ENCODE results near the gene ATP6V1C2. TPM values are rescaled to one million over a fixed set of nuclear protein-coding genes. Genes with fewer than 3 reads are reported as not detected.
A peak's percentile ranks its signal among the peaks of the same experiment; 100 is the strongest.
"Not testable (repeated sequence)": the region's sequence is repeated elsewhere in the genome, so short reads cannot be mapped to it uniquely, and the experiment has no call there.

Gene ATP6V1C2
- total and polyA plus RNA-seq, 2 experiments from 2014 or later = 0.57 to 2.0 TPM

DNA sequence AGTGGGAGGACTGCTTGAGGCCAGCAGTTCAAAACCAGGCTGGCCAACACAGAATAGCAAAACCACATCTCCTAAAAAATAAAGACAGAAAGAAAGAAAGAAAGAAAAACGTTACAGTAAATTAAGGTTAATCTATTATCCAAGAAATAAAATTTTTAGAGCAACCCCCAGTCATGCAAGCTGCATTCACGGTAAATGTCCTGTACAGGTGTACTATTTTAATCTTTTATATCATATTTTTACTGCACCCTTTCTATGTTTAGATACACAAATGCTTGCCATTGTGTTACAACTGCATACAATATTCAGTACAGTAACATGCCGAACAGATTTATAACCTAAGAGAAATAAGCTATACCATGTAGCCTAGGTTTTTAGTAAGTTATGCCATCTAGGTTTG, 85.1 kb downstream of the ATP6V1C2 start:
- no peaks in the 10 kb centered on the region for H3K36me3 ChIP-seq (replicated peaks; ENCODE audit: insufficient read depth, low read depth)
- DNase-seq (ENCODE audit: low spot score) = no peak
- no peak overlapping the region for H3K4me3 ChIP-seq
- H3K79me2 ChIP-seq = peaks cover 85% of the 10 kb centered on the region
- TF ChIP-seq EZH2phosphoT487 (IDR thresholded peaks at IDR 0.05; ENCODE audit: low read depth, severe bottlenecking, unreplicated experiment) (no peak), EZH2 (IDR thresholded peaks at IDR 0.05; ENCODE audit: borderline replicate concordance) (no peak)
- H3K9me3 ChIP-seq (ENCODE audit: low read depth) = no peaks in the 10 kb centered on the region
- H3K27me3 ChIP-seq = no peaks in the 10 kb centered on the region
- WGBS (ENCODE audit: low lambda C conversion rate, missing lambda C conversion rate) = 92% methylated on average over 3 of the region's 3 CpGs
- H2AFZ ChIP-seq = no peak overlapping the region
- no peak overlapping the region for H3K4me2 ChIP-seq
- H4K20me1 ChIP-seq (ENCODE audit: insufficient read depth, poor library complexity, severe bottlenecking) = peaks cover 76% of the 10 kb centered on the region
- no peaks in the 10 kb centered on the region for H3K9me2 ChIP-seq (replicated peaks; ENCODE audit: insufficient read depth)
- no peak overlapping the region for H3K27ac ChIP-seq
- peaks cover 15% of the 10 kb centered on the region for H3K4me1 ChIP-seq (ENCODE audit: insufficient read depth)

DNA sequence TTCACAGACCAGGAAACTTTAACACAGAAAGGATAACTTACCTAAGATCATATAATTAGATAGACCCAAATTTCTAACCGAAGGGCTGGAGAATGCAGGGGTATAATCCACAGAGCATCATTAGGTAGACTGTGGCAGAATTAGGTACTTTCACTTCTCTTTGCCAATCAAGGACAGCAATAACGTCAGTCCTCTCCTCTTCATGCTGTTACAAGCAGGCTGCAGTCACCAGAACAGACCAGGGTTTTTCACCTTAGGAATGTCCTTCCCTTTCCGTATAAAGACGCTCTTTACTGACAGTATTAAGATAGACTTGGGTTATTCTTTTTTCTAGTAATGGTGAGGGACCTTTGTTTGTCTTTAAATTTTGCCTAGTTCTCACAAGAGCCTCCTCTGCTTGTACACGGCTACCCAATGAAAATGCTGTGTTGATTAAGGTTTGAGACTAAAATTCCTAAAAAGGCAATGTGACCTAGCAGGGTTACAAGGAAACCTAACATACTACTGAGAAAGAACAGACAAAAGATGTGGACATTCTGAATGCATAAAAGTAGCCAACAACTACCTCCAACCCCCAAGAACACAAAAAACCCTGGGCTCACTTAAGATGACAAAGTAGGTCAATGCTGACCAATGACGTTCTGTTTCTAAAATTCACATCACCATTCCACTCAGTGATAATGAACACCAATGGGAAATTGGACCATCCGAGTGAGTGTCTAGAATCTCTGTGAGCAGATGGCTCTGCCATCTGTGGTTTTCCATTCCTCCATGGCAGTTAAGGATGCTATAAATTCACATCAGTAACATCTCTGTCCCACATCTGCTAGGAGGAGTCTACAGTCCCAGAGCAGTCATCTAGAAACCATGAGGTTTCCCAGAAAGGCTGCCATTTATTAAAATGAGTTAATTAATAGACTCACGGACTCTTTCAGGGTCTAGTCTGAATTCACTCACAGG, 89.1 kb downstream of the ATP6V1C2 start:
- TF ChIP-seq EZH2 (IDR thresholded peaks at IDR 0.05; ENCODE audit: borderline replicate concordance) (no peak), EZH2phosphoT487 (IDR thresholded peaks at IDR 0.05; ENCODE audit: low read depth, severe bottlenecking, unreplicated experiment) (no peak)
- TF ChIP-seq, protein P1, sequence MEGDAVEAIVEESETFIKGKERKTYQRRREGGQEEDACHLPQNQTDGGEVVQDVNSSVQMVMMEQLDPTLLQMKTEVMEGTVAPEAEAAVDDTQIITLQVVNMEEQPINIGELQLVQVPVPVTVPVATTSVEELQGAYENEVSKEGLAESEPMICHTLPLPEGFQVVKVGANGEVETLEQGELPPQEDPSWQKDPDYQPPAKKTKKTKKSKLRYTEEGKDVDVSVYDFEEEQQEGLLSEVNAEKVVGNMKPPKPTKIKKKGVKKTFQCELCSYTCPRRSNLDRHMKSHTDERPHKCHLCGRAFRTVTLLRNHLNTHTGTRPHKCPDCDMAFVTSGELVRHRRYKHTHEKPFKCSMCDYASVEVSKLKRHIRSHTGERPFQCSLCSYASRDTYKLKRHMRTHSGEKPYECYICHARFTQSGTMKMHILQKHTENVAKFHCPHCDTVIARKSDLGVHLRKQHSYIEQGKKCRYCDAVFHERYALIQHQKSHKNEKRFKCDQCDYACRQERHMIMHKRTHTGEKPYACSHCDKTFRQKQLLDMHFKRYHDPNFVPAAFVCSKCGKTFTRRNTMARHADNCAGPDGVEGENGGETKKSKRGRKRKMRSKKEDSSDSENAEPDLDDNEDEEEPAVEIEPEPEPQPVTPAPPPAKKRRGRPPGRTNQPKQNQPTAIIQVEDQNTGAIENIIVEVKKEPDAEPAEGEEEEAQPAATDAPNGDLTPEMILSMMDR (IDR thresholded peaks at IDR 0.05; ENCODE audit: poor library complexity) = no peak
- Histone ChIP-seq H2AFZ (no peak overlapping the region), H3K79me2 (peaks cover 65% of the 10 kb centered on the region)

DNA sequence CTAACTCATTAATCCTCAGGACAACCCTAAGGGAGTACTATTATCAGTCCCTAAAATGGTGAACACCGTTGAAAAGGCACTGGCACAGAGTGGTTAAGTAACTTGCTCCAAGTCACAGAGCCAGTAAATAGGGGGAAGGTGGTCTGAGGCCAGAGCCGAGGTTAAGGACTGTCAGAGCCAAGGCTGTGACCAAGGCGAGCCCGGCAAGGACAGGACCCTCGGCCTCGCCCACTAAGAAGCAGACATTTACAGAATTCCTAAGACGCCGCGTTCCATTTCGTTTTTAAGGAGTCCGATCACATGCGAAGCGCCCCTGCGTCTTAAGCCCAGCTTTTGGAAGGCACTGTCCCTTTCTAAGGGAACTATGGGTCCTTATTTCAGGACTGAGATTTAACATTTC, 90.1 kb downstream of the ATP6V1C2 start:
- H3K36me3 ChIP-seq (replicated peaks; ENCODE audit: insufficient read depth, low read depth) = no peaks in the 10 kb centered on the region
- peaks cover 15% of the 10 kb centered on the region for H3K4me1 ChIP-seq (ENCODE audit: insufficient read depth)
- H3K27me3 ChIP-seq = no peaks in the 10 kb centered on the region
- peak overlapping the region; percentile 91 for H2AFZ ChIP-seq
- peak overlapping the region; percentile 93 for H3K4me3 ChIP-seq
- no peak for DNase-seq (ENCODE audit: low spot score)
- no peaks in the 10 kb centered on the region for H3K9me2 ChIP-seq (replicated peaks; ENCODE audit: insufficient read depth)
- H3K27ac ChIP-seq = peak overlapping the region; percentile 96
- H4K20me1 ChIP-seq (ENCODE audit: insufficient read depth, poor library complexity, severe bottlenecking) = peaks cover 53% of the 10 kb centered on the region
- H3K4me2 ChIP-seq = peak overlapping the region; percentile 94
- 2% methylated on average over 14 of the region's 14 CpGs for whole genome bisulfite sequencing (ENCODE audit: low lambda C conversion rate, missing lambda C conversion rate)
- TF ChIP-seq EZH2 (IDR thresholded peaks at IDR 0.05; ENCODE audit: borderline replicate concordance) = no peak
- peaks cover 58% of the 10 kb centered on the region for H3K79me2 ChIP-seq
- H3K9me3 ChIP-seq (ENCODE audit: low read depth) = no peaks in the 10 kb centered on the region

More for the DNA sequence above, 89.1 kb downstream of the ATP6V1C2 start:
- no peaks in the 10 kb centered on the region for H3K27me3 ChIP-seq
- H3K4me3 ChIP-seq = peak overlapping the region; percentile 93
- peaks cover 15% of the 10 kb centered on the region for H3K4me1 ChIP-seq (ENCODE audit: insufficient read depth)
- no peaks in the 10 kb centered on the region for H3K9me3 ChIP-seq (ENCODE audit: low read depth)
- no peak for DNase-seq (ENCODE audit: low spot score)
- no peaks in the 10 kb centered on the region for H3K9me2 ChIP-seq (replicated peaks; ENCODE audit: insufficient read depth)
- H3K36me3 ChIP-seq (replicated peaks; ENCODE audit: insufficient read depth, low read depth) = no peaks in the 10 kb centered on the region
- peaks cover 60% of the 10 kb centered on the region for H4K20me1 ChIP-seq (ENCODE audit: insufficient read depth, poor library complexity, severe bottlenecking)
- peak overlapping the region; percentile 94 for H3K4me2 ChIP-seq
- WGBS (ENCODE audit: low lambda C conversion rate, missing lambda C conversion rate) = 58% methylated on average over 8 of the region's 8 CpGs
- H3K27ac ChIP-seq = peak overlapping the region; percentile 96

DNA sequence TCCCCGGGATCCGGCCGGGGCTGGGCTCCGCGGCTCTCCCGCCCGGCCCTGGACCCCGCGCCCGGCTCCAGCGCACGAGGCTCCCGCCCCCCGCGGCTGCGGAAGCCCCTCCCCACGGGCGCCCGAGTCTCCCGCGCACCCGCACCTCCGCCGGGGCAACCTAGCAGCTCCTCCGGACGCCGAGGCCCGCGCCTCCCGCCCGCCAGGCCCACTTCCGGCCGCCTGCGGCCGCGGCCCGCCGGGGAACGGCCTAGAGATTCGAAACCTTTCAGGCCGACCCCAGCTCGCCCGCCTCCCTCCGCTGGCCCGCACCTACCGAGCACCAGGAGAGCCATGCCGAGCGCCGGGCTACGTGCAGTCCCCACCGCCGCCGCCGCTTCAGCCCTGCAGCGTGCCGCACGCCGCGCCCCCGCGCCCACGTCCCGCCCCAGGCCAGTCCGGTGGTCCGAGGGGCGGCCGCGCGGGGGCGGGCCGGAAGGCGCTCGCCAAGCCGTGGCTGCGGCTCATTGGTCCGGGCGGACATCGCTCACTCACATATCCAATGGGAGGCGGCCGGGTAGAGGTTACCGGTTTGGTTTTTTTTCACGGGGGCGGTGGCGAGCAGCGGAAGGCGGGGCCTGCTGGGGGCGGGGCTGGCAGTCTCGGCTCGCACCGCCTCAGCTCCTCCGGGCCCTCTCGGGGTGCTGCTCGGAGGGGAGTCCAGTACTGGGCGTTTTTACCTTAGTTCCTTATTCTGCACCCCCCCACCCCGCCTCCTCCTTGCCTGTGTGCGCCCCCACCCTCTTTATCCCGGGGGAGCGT, 91.1 kb downstream of the ATP6V1C2 start, which contains the start of gene PDIA6:
TSS of gene PDIA6 (minus strand) at position 424 of the 801 bp plus-strand sequence. CDS start at position 335, 89 bp downstream.
- 1% methylated on average over 51 of the region's 98 CpGs for WGBS (ENCODE audit: low lambda C conversion rate, missing lambda C conversion rate)
- Histone ChIP-seq H3K9me2 (replicated peaks; ENCODE audit: insufficient read depth) (no peaks in the 10 kb centered on the region), H3K27ac (peak within 1 kb of the TSS; percentile 96), H3K4me1 (ENCODE audit: insufficient read depth) (peaks cover 15% of the 10 kb centered on the region), H4K20me1 (ENCODE audit: insufficient read depth, poor library complexity, severe bottlenecking) (peaks cover 42% of the 10 kb centered on the region), H2AFZ (peak within 1 kb of the TSS; percentile 92), H3K36me3 (replicated peaks; ENCODE audit: insufficient read depth, low read depth) (no peaks in the 10 kb centered on the region), H3K27me3 (no peaks in the 10 kb centered on the region), H3K79me2 (peaks cover 48% of the 10 kb centered on the region), H3K4me3 (peak within 1 kb of the TSS; percentile 93), H3K4me2 (peak within 1 kb of the TSS; percentile 94), H3K9me3 (ENCODE audit: low read depth) (no peaks in the 10 kb centered on the region)
- TF ChIP-seq EZH2 (IDR thresholded peaks at IDR 0.05; ENCODE audit: borderline replicate concordance) (no peak), EZH2phosphoT487 (IDR thresholded peaks at IDR 0.05; ENCODE audit: low read depth, severe bottlenecking, unreplicated experiment) (no peak)
- TF ChIP-seq, protein P1 (IDR thresholded peaks at IDR 0.05; ENCODE audit: poor library complexity) = no peak
- peak; percentile 98 for DNase-seq (ENCODE audit: low spot score)

DNA sequence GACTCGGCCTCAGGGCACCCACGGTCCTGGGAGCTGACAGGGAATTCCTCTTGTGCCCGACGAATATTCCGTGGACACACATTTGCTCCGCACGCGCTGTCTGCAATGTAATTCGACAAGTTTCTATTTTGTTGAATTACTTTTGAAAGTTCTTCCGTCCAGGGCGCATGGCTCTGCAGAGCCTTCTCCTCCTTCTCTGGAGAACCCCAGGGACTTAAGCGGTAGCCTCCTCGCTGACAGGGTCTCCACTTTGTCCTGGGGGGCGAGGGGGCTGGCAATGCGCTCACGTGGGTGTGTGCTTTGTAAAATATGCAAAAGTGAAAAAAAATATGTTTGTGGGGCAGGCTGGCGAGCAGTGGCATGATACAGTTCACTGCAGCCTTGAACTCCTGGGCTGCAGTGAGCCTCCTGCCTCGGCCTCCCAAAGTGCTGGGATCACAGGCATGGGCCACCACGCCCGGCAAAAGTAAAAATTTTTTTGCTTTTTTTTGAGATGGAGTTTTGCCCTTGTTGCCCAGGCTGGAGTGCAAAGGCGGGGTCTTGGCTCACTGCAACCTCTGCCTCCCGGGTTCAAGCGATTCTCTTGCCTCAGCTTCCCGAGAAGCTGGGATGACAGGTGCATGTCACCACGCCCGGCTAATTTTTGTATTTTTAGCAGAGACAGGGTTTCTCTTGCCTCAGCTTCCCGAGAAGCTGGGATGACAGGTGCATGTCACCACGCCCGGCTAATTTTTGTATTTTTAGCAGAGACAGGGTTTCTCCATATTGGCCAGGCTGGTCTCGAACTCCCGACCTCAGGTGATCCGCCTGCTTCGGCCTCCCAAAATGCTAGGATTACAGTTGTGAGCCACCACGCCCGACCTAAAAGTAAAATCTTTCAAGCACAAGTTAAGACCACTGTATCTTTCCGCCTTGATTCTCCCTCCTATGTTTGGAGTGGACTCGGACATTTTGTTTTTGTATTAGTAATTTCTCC, 92.0 kb downstream of the ATP6V1C2 start:
- not testable (repeated sequence) for H3K9me2 ChIP-seq (replicated peaks; ENCODE audit: insufficient read depth); H3K27me3 ChIP-seq; DNase-seq (ENCODE audit: low spot score); H3K9me3 ChIP-seq (ENCODE audit: low read depth); H3K36me3 ChIP-seq (replicated peaks; ENCODE audit: insufficient read depth, low read depth)
- H3K4me2 ChIP-seq = peak overlapping the region; percentile 85
- H2AFZ ChIP-seq = peak overlapping the region; percentile 92
- H4K20me1 ChIP-seq (ENCODE audit: insufficient read depth, poor library complexity, severe bottlenecking) = peaks cover 35% of the 10 kb centered on the region
- peak overlapping the region; percentile 68 for H3K4me3 ChIP-seq
- H3K79me2 ChIP-seq = peaks cover 39% of the 10 kb centered on the region
- peaks cover 15% of the 10 kb centered on the region for H3K4me1 ChIP-seq (ENCODE audit: insufficient read depth)
- 65% methylated on average over 37 of the region's 37 CpGs for WGBS (ENCODE audit: low lambda C conversion rate, missing lambda C conversion rate)
- H3K27ac ChIP-seq = peak overlapping the region; percentile 75

Measured in hepatocyte (in vitro differentiated cells).